NCI-H345 treated with DMSO at 0.1 percent for 48 hours (cell line): Measurements from ENCODE around the gene KLK5.

Experiments used
- DNase-seq: peaks from one replicate; lab custom pipeline; 2025; ENCODE audit not compliant: unreplicated experiment; lab: John Stamatoyannopoulos, UW

Gene KLK5

DNA sequence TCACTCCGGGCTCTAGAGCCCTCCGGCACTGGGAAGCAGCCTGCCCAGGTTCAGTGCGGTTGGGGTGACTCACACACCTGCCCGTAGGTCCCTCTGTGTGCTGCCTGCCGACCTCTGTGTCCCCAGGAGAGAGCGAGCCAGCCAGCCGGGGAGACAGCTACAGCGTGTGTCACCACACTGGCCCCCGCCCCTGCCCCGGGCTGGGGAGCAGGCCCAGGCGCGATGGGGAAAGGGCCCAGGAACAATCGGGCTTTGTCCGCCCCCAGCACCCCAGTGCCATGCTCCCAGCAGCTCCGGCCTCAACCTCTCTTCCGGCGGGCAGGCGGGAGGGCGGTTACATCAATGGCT lies 16.5 kb upstream of the KLK5 start, which contains the start of gene KLK6:
TSS of gene KLK6 (minus strand) at position 179 of the 348 bp plus-strand sequence. CDS start 1,487 bp downstream, outside the sequence.
- DNase-seq, result no peak

- no peak for DNase-seq
Measured at GRCh38 chr19:50968716-50969412, 16.0 kb upstream of the KLK5 start.

DNA sequence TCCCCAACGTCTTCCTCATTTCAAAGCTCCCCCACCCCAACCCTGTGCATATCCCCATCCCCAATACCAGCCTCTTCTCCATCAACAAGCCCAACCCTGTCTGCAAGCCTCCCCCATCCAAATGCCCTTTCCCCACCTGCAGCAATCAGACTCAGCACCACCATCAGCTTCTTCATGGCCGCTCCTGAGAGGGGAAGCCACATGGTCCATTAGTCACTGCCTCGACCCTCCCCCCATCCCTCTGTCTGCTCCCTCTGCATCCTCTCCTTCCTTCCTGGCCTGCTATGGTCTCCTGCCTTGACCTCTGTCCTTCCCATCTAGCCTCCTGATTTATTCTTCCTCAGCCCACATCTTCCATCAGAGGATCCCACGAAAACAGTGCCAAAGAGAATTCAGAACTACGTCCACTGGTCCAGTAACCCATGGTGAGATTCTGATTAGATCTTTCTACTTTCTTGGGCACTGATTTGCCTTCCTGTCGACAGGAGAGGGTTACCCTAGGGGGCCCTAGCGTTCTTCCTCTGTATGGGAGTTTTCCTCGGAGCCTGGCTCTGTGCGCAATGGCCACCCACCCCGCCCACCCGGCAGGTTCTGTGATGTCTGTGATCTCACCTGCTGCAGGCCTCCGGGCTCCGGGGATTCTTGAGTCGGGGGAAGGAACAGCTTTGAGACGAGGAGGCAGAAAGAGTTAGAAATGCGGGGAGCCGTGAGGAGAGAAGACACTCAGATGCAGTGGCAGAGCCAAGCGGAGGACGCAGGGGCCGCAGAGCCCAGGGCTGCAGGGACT lies 15.3 kb upstream of the KLK5 start:
- DNase-seq, result no peak

GRCh38 chr19:50964266-50964665 lies 11.4 kb upstream of the KLK5 start:
- DNase-seq, result no peak

GRCh38 chr19:50963381-50963780 lies 10.5 kb upstream of the KLK5 start:
- no peak for DNase-seq

DNA sequence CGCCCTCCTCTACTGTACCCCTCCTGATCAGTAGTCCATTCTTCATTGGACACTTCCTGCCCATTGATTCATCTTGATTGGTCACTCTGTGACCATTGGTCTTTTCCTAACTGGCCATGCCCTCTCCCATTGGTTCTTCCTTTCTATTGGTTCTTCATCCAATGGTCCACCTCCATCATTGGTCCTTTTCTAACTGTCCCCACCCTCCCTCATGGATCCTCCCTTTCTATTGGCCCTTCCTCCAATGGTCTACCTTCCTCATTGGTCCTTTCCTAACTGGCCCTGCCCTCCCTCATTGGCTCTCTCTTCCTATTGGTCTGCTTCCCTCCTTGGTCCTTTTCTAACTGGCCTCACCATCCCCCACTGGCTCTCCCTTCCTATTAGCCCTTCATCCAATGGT lies 9.4 kb upstream of the KLK5 start:
- DNase-seq, result no peak

DNA sequence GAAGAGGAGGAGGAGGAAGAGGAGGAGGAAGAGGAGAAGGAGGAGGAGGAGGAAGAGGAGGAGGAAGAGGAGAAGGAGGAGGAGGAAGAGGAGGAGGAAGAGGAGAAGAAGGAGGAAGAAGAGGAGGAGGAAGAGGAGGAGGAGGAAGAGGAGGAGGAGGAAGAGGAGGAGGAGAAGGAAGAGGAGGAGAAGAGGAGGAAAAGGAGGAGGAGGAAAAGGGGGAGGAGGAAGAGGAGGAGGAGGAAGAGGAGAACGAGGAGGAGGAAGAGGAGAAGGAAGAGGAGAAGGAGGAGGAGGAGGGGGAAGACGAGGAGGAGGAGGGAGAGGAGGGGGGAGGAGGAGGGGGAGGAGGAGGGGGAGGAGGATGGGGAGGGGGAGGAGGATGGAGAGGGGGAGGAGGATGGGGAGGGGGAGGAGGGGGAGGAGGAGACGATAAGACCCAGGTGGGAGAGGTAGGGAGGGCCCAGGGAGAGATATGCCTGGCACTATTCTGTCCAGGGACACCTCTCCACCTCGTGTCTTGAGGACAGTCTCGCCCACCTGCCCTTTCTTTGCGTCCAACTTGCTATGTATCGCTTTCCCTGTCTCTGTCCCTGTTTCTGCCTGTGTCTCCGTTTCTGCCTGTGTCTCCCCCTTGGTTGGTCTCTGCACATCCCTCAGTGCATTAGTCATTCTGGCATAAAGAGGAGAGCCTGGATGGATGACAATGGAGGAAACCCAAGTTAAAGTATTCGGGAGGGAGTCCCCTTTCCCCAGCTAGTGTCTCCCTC lies 7.1 kb upstream of the KLK5 start:
- DNase-seq, result no peak

DNA sequence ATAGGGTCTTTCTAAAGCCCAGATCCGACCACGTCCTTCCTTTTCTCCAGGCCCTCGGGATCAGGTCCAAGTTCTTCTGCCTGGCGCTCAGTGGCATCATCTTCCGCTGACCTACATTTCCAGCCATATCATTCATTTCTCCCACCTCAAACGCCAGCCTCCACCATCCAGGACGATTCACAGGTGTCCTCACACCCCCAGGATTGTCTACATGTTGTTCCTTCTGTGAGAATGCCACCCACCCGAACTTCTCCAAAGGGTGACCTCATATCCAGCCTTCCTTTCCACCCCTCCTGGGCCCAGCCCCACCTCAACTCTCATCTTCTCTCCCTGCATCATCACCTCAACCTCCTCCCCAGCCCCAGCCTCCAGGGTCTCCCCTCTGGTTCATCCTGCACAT lies 4.7 kb upstream of the KLK5 start:
- no peak for DNase-seq

GRCh38 chr19:50949861-50950260 lies 3.0 kb downstream of the KLK5 start:
- no peak for DNase-seq

DNA sequence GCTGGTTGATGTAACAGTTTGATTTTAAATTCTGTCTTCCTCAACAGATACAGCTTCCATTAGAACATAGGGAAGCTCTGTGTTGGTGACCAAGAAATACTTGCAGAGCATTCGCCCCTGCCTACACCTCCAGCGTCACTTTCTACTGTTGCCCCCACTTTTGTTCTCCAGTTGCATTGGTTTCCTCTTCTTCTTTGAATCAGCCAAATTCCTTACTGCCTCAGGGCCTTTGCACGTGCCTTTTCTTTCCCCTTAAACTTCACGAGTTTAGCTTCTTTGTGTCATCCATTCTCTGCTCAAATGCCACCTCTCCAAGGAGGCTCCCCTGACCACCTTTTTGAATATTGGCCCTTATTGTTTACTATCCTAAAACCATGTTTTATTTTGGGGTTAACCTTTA lies 5.7 kb downstream of the KLK5 start:
- no peak for DNase-seq

DNA sequence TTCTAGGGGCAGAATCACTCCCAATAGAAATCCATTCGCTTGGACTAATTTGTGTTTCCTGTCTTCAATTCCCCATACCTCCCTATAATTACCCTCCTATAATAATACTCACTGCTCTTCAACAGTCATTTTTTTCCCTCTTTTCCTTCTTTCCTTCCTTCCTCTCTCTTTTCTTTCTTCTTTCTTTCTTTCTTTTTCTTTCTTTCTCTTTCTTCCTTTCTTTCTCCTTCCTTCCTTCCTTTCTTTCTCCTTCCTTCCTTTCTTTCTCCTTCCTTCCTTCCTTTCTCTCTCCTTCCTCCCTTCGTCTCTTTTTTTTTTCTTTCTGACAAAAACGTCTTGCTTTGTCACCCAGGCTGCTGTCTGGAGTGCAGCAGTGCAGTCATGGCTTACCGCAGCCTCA lies 8.0 kb downstream of the KLK5 start:
- DNase-seq, result no peak

DNA sequence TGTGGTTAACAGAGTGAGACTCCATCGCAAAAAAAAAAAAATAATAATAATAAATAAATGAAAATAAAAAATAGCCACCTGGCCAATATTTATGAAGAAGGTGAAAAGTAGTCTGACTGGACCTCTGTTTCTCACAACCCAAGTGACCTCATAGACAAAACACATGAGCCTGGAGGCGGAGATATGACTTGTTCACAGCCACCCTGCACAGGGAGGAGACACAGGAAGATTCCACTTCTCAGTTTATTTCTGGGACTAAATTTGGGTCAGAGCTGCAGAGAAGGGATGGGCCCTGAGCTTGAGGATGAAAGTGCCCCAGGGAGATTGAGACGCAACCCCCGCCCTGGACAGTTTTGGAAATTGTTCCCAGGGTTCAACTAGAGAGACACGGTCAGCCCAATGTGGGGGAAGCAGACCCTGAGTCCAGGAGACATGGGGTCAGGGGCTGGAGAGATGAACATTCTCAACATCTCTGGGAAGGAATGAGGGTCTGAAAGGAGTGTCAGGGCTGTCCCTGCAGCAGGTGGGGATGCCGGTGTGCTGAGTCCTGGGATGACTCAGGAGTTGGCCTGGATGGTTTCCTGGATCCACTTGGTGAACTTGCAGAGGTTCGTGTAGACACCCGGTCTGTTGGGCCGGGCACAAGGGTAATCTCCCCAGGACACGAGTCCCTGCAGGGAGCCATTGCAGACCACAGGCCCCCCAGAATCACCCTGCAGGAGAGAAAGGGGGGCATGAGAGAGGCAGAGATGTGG lies 9.6 kb downstream of the KLK5 start:
- DNase-seq, result no peak

GRCh38 chr19:50939596-50939995 lies 13.2 kb downstream of the KLK5 start:
- DNase-seq, result no peak

- no peak for DNase-seq
Measured at GRCh38 chr19:50933640-50934039, 19.2 kb downstream of the KLK5 start.

DNA sequence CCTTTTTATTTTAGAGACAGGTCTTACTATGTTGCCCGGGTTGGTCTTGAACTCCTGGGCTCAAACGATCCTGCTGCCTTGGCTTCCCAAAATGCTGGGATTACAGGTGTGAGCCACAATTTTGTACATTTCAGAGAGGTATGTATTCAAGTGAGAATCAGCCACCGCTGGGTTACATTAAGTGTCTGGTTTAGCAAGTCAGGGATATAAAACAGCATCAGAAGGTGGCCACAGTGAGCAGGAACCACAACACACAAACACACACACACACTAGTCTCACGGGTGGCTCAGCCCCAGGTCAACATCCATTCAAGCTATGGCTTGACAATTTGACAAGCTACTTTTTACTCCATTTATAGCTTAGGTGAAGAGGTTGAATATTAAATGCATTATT lies 20.2 kb downstream of the KLK5 start:
- no peak for DNase-seq

- no peak for DNase-seq
Measured at GRCh38 chr19:50932018-50932689, 20.7 kb downstream of the KLK5 start.

DNA sequence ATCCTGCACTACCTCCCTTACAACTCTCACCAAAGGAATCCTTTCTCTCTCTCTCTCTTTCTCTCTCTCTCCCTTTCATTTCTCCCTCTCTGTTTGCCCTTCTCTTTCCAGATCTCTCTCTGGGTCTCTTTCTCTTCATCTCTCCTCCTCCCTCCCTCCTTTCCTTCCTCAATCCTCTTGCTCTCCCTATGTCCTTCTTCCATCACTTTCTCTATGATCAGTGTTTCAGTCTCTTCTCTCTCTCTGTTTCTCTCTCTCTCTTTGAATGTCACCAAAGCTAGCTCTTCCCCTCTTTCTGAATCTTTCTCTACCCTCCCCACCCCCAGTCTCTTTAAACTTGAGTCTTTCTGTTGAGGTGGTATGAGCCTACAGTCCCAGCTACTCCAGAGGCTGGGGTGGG lies 21.8 kb downstream of the KLK5 start:
- DNase-seq, result no peak

DNA sequence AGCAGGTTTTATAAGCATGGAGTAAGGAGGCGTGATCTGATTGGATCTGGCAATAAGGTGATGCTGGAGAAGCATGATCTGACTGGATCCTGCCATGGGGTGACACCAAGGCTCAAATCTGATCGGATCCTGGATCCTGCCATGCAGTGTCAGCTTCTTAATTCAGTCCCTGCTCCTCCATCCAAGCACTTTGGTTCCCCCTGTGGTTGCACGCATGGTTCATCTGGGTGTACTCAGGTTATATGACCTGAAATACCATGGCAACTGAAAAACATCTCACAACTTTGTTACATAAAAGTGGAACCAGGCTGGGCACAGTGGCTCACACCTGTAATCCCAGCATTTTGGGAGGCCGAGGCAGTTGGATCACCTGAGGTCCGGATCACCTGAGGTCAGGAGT lies 24.0 kb downstream of the KLK5 start:
- no peak for DNase-seq

- no peak for DNase-seq
Measured at GRCh38 chr19:50926144-50926543, 26.7 kb downstream of the KLK5 start.

- DNase-seq, result no peak
Measured at GRCh38 chr19:50925734-50926133, 27.1 kb downstream of the KLK5 start.

GRCh38 chr19:50924586-50924985 lies 28.3 kb downstream of the KLK5 start:
- DNase-seq, result no peak
